Activated CD4-positive, alpha-beta T cell treated with anti-CD3 and anti-CD28 coated beads, Interleukin-2, amount 10 ng/mL, durations not matched to agents 7 days and 5 days (primary cell): ENCODE results near the gene ASIC1. TPM values are rescaled to one million over a fixed set of nuclear protein-coding genes. Genes with fewer than 3 reads are reported as not detected.

Experiments used
- CTCF ChIA-PET: fragments of 350-600 bp; sonication (Branson Sonifier 250); formaldehyde crosslinking; loops from one replicate; lab custom pipeline; 2021; ENCODE audit warnings: antibody characterized with exemption; lab: Charles Lee
- POLR2A ChIA-PET: fragments of 350-600 bp; sonication (Branson Sonifier 250); formaldehyde crosslinking; loops from one replicate; lab custom pipeline; 2021; ENCODE audit warnings: antibody characterized with exemption; lab: Charles Lee
- DNase-seq: peaks from one replicate; pipeline ENCODE4 v3.0.0-alpha.2; 2020
- H3K27ac Mint-ChIP-seq: one replicate; pipeline ENCODE4 v1.8.0; 2021; ENCODE audit warnings: mild to moderate bottlenecking, moderate library complexity, mixed read lengths
- H3K27me3 Mint-ChIP-seq: one replicate; pipeline ENCODE4 v1.8.0; 2021; ENCODE audit warnings: mixed read lengths
- H3K36me3 Mint-ChIP-seq: one replicate; pipeline ENCODE4 v1.8.0; 2021; ENCODE audit warnings: low read depth, mixed read lengths
- H3K4me1 Mint-ChIP-seq: one replicate; pipeline ENCODE4 v1.8.0; 2021; ENCODE audit warnings: mixed read lengths
- H3K4me3 Mint-ChIP-seq: one replicate; pipeline ENCODE4 v1.8.0; 2021; ENCODE audit warnings: mild to moderate bottlenecking, moderate library complexity, mixed read lengths
- H3K9me3 Mint-ChIP-seq: one replicate; pipeline ENCODE4 v1.8.0; 2021; ENCODE audit warnings: mixed read lengths
- total RNA-seq, 2 experiments: library from RNA; stranded (reverse); gene quantifications; one replicate each; pipeline ENCODE4 v1.2.3, GENCODE V29; 2021

ASIC1 gene
- total RNA-seq, 2 experiments from 2014 or later = 8.7 to 10.1 TPM

DNA sequence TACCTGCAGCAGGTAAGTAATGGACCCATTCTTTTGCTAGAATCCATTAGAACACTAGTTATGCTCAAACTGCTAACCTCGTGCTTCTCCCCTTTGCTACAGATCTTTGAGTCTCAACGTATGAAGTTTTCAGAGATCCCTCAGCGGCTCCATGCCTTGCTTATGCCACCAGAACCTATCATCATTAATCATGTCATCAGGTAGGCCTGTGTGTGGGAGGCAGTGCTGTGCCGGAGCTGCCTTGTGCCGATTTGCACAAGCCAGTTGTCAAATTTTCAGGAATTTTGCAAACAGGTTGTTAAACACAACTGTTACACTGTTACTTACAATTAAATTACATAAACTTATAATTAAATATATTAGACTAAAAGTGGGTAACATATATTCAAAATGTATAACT, 33.0 kb downstream of the ASIC1 start:
- Mint-ChIP-seq H3K27me3 (no peaks in the 10 kb centered on the region), H3K27ac (no peak overlapping the region), H3K36me3 (peaks cover 48% of the 10 kb centered on the region), H3K4me3 (no peak overlapping the region), H3K4me1 (peaks cover 24% of the 10 kb centered on the region), H3K9me3 (no peaks in the 10 kb centered on the region)
- DNase-seq = no peak
- ChIA-PET CTCF (interaction anchor here (0.6 to 3.8 kb wide), 3 partner anchors 21 to 418 kb away, joined by 3 to 39 read pairs (median 5); partner anchors contain the start of gene COX14), POLR2A (no interaction called here)

DNA sequence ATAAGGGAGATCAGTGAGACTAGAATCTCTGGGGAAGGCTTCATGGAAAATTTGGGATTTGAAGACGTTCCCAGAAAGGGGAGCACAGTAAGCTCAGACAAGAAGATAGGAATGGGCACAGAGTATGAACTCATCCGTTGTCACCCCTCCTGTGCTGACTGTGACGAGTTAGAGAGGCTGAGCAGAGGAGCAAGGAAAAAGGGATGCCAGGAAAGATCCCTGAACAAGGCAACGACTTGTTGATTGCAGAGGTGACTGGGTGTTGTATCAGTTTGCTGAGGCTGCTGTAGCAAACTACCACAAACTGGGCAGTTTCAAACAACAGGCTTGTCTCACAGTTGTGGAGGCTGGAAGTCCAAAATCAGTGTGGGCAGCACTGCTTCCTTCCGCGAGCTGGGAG, 40.6 kb downstream of the ASIC1 start:
- CTCF ChIA-PET = interaction anchor here (1.7 to 9.2 kb wide), 2 partner anchors 10 to 12 kb away, joined by 4 to 86 read pairs; partner anchors contain the start of gene COX14
- no peak for DNase-seq
- POLR2A ChIA-PET = no interaction called here
- Mint-ChIP-seq H3K4me3 (no peak overlapping the region), H3K4me1 (no peaks in the 10 kb centered on the region), H3K27me3 (no peaks in the 10 kb centered on the region), H3K9me3 (no peaks in the 10 kb centered on the region), H3K36me3 (peaks cover 62% of the 10 kb centered on the region), H3K27ac (no peak overlapping the region)

DNA sequence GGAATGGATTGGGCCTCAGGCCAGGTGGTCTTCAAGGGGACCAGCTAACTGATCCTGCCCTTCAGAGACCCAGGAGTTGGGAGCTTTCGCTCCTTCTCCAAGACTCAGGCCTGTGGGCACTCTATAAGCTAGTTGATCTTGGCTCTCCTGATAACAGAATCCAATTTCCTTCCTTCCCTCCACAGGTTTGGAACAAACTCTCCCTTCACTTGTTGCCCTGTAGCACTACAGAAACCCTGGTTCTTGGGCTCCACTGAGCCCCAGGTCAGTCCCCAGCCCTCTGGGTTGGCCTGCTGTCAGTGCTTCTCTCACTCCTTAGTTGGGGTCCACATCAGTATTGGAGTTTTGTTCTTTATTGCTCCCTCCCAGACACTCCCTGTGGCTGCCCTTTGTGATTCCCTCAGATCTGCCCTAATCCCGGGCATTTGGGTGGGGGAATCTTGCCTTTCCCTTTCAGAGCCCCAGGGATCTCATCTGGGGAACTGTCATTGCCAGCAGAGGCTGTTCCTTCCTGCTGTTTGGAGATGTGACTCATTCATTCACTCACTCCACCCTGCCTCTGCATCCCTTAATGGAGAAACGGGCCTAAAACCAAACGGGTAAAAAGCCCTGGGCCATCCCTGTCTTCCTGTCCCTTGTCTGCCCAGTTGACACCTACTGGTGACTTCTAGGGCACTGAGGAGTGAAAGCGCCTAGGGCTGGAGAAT, 42.1 kb downstream of the ASIC1 start:
- Mint-ChIP-seq H3K27me3 (no peaks in the 10 kb centered on the region), H3K27ac (no peak overlapping the region), H3K36me3 (peaks cover 57% of the 10 kb centered on the region), H3K9me3 (no peaks in the 10 kb centered on the region), H3K4me3 (no peak overlapping the region), H3K4me1 (no peaks in the 10 kb centered on the region)
- ChIA-PET CTCF (interaction anchor here (1.4 to 9.2 kb wide), 2 partner anchors 10 kb away, joined by 5 to 86 read pairs; partner anchors contain the start of gene COX14), POLR2A (no interaction called here)
- DNase-seq = no peak

DNA sequence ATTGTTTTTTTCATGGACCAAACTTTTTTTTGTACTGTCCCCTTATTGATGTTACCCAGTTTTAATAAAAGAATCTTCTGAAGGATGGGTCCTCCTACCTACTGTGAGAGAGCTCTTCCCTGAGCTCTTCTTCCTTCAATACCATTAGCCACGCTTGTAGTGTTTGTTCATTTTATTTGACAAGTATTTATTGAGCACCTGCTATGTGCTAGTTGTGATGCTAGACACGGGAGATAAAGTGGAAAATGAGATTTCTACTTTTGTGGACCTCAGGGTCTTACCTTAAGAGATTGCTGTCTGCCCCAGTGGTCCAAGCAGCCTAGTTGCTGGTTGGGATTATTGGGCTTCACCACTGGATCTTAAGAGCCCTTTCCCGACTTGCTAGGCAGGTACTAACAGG, 43.2 kb downstream of the ASIC1 start:
- H3K27me3 Mint-ChIP-seq = no peaks in the 10 kb centered on the region
- no peak overlapping the region for H3K27ac Mint-ChIP-seq
- no peaks in the 10 kb centered on the region for H3K4me1 Mint-ChIP-seq
- no peaks in the 10 kb centered on the region for H3K9me3 Mint-ChIP-seq
- no peak for DNase-seq
- ChIA-PET POLR2A (no interaction called here), CTCF (interaction anchor here (0.8 to 9.2 kb wide), 4 partner anchors 9 to 143 kb away, joined by 3 to 86 read pairs (median 4); partner anchors contain the start of gene COX14)
- H3K4me3 Mint-ChIP-seq = no peak overlapping the region
- H3K36me3 Mint-ChIP-seq = peaks cover 47% of the 10 kb centered on the region

DNA sequence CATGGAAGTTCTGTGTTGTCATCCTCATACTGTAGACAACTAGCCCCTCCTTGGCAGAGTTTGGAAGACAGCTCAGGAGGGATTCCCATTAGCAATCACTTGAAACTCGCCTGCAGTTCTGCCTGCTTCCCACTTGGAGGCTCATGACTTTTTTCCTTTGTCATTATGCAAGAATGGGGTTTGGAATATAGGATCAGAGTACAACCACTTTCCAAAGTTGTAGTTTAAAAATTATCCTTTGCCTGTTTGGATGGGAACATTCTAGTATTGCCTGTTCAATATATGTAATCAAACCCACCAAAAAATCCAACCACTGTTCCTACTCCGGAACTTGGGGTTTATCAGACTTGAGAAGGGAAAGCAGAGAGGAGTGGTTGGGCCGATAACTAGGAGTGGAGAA, 44.3 kb downstream of the ASIC1 start:
- DNase-seq = no peak
- H3K27me3 Mint-ChIP-seq = no peaks in the 10 kb centered on the region
- H3K9me3 Mint-ChIP-seq = no peaks in the 10 kb centered on the region
- H3K4me3 Mint-ChIP-seq = no peak overlapping the region
- no peak overlapping the region for H3K27ac Mint-ChIP-seq
- peaks cover 36% of the 10 kb centered on the region for H3K36me3 Mint-ChIP-seq
- CTCF ChIA-PET = interaction anchor here (9.2 kb wide), 1 partner anchor 8 kb away, joined by 86 read pairs; the partner anchor contains the start of gene COX14
- POLR2A ChIA-PET = no interaction called here
- H3K4me1 Mint-ChIP-seq = no peaks in the 10 kb centered on the region

DNA sequence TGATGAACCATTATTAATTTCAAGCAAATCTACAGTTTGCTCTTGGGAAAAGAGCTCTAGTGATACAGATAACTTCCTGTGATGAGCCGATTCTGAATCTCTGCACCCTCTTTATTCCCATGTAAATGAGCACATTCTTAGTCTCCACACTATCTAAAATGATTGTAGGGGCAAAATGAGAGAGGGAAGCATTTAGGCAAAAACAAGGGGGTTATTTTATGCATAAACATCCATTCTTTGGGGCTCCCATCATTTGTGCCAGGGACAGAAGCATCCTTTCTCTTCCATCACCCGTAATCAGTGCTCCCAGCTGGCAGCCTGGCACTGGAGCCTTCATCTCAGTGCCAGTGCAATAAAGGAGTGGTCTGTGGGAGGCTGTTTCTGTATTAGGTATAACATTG, 44.7 kb downstream of the ASIC1 start:
- Mint-ChIP-seq H3K27ac (no peak overlapping the region), H3K27me3 (no peaks in the 10 kb centered on the region), H3K4me3 (no peak overlapping the region), H3K36me3 (peaks cover 32% of the 10 kb centered on the region), H3K4me1 (no peaks in the 10 kb centered on the region), H3K9me3 (no peaks in the 10 kb centered on the region)
- DNase-seq = no peak
- ChIA-PET POLR2A (no interaction called here), CTCF (interaction anchor here (9.2 kb wide), 1 partner anchor 8 kb away, joined by 86 read pairs; the partner anchor contains the start of gene COX14)

DNA sequence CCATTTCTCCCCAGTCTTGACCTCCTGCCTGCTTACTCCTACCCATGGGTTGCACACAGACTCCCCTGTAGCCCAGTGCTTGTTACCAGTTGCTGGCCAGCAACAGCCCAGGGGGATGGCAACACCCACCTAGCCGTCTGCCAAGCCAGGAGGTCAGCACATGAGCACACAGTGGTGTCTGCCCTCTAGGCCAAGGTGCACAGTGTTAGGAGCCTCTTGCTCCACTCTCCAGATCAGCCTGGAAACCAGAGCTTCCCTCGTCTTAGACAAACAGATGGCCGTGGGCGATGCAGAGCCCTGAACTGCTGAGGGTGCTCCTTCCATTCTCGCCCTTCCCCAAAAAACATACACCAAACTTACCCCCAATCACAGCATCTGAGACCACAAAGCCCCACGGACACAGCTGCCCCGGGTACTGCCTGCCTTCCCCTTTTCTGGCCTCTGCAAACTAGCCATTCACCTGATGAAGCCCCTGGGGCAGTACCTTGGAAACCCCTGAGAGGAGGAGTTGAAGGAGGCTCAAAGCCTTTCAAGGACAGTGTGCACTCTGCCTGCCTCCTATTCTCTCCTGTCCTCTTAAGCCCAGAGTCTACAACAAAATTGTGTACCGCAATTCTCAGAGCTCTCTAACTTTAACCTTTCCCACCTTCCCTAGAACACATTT, 45.4 kb downstream of the ASIC1 start:
- Mint-ChIP-seq H3K27me3 (no peaks in the 10 kb centered on the region), H3K27ac (no peak overlapping the region), H3K4me3 (no peak overlapping the region), H3K4me1 (no peaks in the 10 kb centered on the region), H3K9me3 (no peaks in the 10 kb centered on the region), H3K36me3 (peaks cover 29% of the 10 kb centered on the region)
- DNase-seq = no peak
- POLR2A ChIA-PET = no interaction called here
- CTCF ChIA-PET = interaction anchor here (0.9 to 9.2 kb wide), 5 partner anchors 7 to 45 kb away, joined by 3 to 86 read pairs (median 4); partner anchors contain the start of genes COX14 and SMARCD1

DNA sequence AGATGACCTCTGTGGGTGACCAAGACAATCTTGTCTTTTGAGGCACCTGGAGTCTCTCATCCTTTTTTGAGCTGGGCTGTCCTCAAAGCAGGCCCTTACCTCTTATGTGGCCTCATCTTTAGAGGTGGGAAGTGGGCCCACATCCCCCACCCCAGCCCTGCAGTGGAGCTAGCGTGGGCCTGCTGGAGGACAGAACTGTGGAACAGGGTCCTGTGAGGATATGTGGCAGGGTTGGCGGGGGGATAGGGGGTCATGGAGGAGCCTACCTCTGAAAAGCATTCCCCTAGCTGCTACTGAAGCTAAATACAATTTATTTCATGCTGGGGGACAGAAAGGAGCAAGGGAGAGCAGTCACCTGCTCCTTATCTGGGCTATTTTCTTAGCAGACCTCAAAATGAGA, 46.0 kb downstream of the ASIC1 start:
- POLR2A ChIA-PET = no interaction called here
- no peaks in the 10 kb centered on the region for H3K4me1 Mint-ChIP-seq
- no peak overlapping the region for H3K27ac Mint-ChIP-seq

DNA sequence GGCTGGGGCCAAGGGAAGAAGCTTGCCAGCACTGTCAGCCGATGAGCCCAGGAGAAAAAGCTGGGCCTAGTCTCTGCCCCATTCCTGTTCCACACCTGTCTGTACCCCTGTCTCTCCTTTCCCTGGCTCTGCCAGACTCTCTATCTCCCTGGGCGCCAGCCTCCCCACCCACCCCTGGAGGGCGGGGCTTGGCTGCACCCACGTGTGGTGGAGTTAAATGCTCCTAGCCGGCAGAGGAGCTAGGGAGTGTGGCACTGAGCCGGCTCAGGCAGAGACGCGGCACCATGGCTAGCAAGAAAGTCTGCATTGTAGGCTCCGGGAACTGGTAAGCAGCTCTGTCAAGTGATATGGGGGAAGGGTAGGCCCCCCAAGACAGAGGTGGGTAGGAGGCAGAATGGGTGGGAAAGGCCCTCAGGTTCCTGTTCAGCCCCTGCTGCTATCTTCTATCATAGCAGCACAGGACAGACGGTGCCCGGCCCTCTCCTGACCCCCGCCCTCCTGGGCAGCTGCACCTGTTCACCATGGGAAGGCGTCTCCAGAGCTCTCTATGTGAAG, 46.4 kb downstream of the ASIC1 start, which contains the start of gene GPD1:
GPD1 (plus strand) TSS at position 242 of the 555 bp plus-strand sequence; CDS start at position 285, 43 bp downstream.
- DNase-seq = no peak
- Mint-ChIP-seq H3K4me3 (no peak within 1 kb of the TSS), H3K4me1 (peaks cover 1% of the 10 kb centered on the region)

More for the DNA sequence above, 46.0 kb downstream of the ASIC1 start:
- no peak for DNase-seq
- CTCF ChIA-PET = interaction anchor here (0.9 to 9.2 kb wide), 5 partner anchors 7 to 44 kb away, joined by 3 to 86 read pairs (median 4); partner anchors contain the start of genes COX14 and SMARCD1
- H3K9me3 Mint-ChIP-seq = no peaks in the 10 kb centered on the region
- H3K27me3 Mint-ChIP-seq = no peaks in the 10 kb centered on the region
- H3K4me3 Mint-ChIP-seq = no peak overlapping the region
- peaks cover 23% of the 10 kb centered on the region for H3K36me3 Mint-ChIP-seq

DNA sequence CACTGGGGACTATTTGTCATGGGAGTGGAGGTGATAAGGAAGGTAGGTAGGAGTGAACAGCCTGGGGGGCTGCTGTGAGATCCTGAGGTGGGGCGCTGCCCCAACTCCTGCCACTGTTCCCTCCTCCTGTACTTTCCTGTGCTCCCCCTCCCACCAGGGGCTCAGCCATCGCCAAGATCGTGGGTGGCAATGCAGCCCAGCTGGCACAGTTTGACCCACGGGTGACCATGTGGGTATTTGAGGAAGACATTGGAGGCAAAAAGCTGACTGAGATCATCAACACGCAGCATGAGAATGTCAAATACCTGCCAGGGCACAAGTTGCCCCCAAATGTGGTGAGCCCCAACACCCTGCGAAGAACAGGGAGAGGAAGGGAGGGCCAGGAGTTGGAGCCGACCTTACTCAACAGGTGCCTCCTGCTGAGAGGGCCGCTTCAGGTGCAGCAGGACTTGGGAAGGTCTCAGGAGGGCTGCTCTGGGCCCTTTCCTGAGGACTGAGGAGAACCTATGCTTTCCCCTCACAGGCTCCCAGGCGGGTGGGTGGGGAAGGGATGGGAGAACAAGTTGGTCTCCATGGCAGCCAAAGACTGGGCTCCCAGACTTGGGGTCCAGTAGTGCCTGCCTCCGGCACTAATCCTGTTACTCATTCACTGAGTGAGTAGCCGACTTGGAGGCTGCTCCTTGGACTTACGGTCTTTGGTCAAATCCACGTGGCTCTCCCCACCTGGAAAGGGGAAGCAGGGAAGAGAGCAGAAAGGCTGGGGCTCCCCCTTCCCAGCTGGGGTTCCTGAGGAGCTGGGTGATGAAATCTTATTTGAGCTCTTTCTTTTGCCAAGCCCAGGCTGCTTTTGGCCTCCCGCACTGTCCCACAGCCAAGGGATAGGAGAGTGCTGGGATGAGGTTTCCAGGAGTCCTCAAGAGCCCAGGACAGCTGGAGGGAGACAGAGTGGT, 47.3 kb downstream of the ASIC1 start:
- H3K27ac Mint-ChIP-seq = no peak overlapping the region
- no peaks in the 10 kb centered on the region for H3K27me3 Mint-ChIP-seq
- H3K36me3 Mint-ChIP-seq = peaks cover 13% of the 10 kb centered on the region
- peaks cover 1% of the 10 kb centered on the region for H3K4me1 Mint-ChIP-seq
- ChIA-PET POLR2A (no interaction called here), CTCF (interaction anchor here (0.5 to 9.2 kb wide), 5 partner anchors 5 to 306 kb away, joined by 3 to 86 read pairs (median 4); partner anchors contain the start of genes COX14 and SMARCD1)
- H3K9me3 Mint-ChIP-seq = no peaks in the 10 kb centered on the region
- no peak for DNase-seq
- H3K4me3 Mint-ChIP-seq = no peak overlapping the region

More for the DNA sequence above, 46.4 kb downstream of the ASIC1 start, which contains the start of gene GPD1:
- H3K36me3 Mint-ChIP-seq = peaks cover 21% of the 10 kb centered on the region
- POLR2A ChIA-PET = no interaction called here
- H3K27ac Mint-ChIP-seq = no peak within 1 kb of the TSS
- no peaks in the 10 kb centered on the region for H3K27me3 Mint-ChIP-seq
- CTCF ChIA-PET = interaction anchor here (0.9 to 9.2 kb wide), 7 partner anchors 6 to 44 kb away, joined by 3 to 86 read pairs (median 4); partner anchors contain the start of genes COX14 and SMARCD1
- H3K9me3 Mint-ChIP-seq = no peaks in the 10 kb centered on the region

DNA sequence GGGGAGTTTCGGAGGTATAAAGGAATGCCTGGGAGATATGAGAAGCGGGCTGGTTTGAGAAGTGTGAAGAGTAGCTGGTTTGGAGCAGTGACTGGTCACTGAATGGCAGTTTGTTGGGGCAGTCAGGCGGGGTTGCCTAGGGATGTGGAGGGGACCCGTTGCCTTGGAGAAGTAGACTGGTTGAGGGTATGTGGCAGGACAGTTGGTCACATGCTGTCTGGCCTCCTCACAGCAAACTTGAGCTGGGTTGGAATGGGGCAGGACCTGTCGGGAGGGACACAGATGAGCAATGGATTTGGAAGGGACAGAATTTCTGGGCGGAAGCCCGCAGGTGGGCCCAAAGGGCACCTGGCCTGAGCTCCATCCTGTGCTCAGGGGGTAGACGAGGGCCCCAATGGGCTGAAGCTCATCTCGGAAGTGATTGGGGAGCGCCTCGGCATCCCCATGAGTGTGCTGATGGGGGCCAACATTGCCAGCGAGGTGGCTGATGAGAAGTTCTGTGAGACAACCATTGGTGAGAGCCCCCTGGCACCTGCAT, 48.6 kb downstream of the ASIC1 start:
- CTCF ChIA-PET = no interaction called here
- Mint-ChIP-seq H3K9me3 (no peaks in the 10 kb centered on the region), H3K27me3 (no peaks in the 10 kb centered on the region), H3K36me3 (peaks cover 3% of the 10 kb centered on the region), H3K4me1 (peaks cover 9% of the 10 kb centered on the region), H3K4me3 (no peak overlapping the region), H3K27ac (no peak overlapping the region)
- no peak for DNase-seq
- POLR2A ChIA-PET = no interaction called here
